K562 (cell line): Measurements from ENCODE around the gene IGSF23. TPM values are rescaled to one million over a fixed set of nuclear protein-coding genes. Genes with fewer than 3 reads are reported as not detected.
A peak's percentile ranks its signal among the peaks of the same experiment; 100 is the strongest.
"Not testable (repeated sequence)": the region's sequence is repeated elsewhere in the genome, so short reads cannot be mapped to it uniquely, and the experiment has no call there.

ENCODE experiments used
- ATAC-seq: fragments of 200-7000 bp; cut with Tn5 transposase; 3 replicates; pipeline ENCODE4 v1.9.1; 2020; ENCODE audit warnings: moderate library complexity
- BruUV-seq: library from RNA; stranded (reverse); fragments of 400-500 nt; replicated peaks from 2 replicates; lab custom pipeline; 2021; lab: Mats Ljungman, UMichigan
- CTCF ChIA-PET: fragments of 300-600 bp; formaldehyde crosslinking; extraction: SDS; loops from one replicate; lab custom pipeline; 2021; ENCODE audit warnings: low intra/inter-chr PET ratio; lab: Yijun Ruan, JAX
- POLR2A ChIA-PET: fragments of 300-600, 350-650 bp; sonication (Branson Sonifier 250); formaldehyde crosslinking; extraction: SDS; loops from one replicate; lab custom pipeline; 2021; ENCODE audit warnings: antibody characterized with exemption, inconsistent platforms; lab: Yijun Ruan, JAX
- DNase-seq, 4 experiments: peaks; one replicate each; pipeline versions ENCODE4 v3.0.0 to v3.0.0-alpha.2; 2011 to 2018; ENCODE audit warnings: low spot score in 3 of 4, mixed read lengths in 3 of 4; ENCODE audit errors: extremely low read depth in 1 of 4
- FAIRE-seq: peaks from 2 replicates; lab custom pipeline; 2011; peaks lifted over from hg19 to GRCh38; lab: Jason Lieb, UNC
- H2AFZ ChIP-seq: 2 replicates; pipeline ENCODE4 v1.6.0; 2011; ENCODE audit warnings: low read depth, low read length, control low read depth, inconsistent platforms
- H3K27ac ChIP-seq: fragments of 200-600 bp; 3 replicates; pipeline ENCODE4 v1.8.0; 2011; ENCODE audit warnings: low read depth, mild to moderate bottlenecking, control low read depth, inconsistent platforms, low read length, moderate library complexity, mixed read lengths; ENCODE audit errors: extremely low read depth
- H3K27me3 ChIP-seq, 2 experiments: fragments of 300-600 bp in 1 of 2; 2 replicates in 1 of 2; 3 replicates in 1 of 2; pipeline versions ENCODE4 v1.6.0 to v1.8.0; 2011; ENCODE audit warnings: inconsistent platforms in 2 of 2, low read length in 2 of 2, mild to moderate bottlenecking in 1 of 2, mixed read lengths in 1 of 2, moderate library complexity in 1 of 2; ENCODE audit not compliant: control insufficient read depth in 2 of 2, insufficient read depth in 2 of 2
- H3K36me3 ChIP-seq: fragments of 300-600 bp; 3 replicates; pipeline ENCODE4 v1.8.0; 2011; ENCODE audit warnings: mild to moderate bottlenecking, low read length, inconsistent platforms; ENCODE audit not compliant: control insufficient read depth, insufficient read depth
- H3K4me1 ChIP-seq, 2 experiments: fragments of 200-600 bp in 1 of 2; replicated peaks in 1 of 2; 2 replicates in 1 of 2; 3 replicates in 1 of 2; pipeline versions ENCODE4 v1.5.1 to v1.8.0; 2011; ENCODE audit warnings: inconsistent platforms in 2 of 2, low read length in 2 of 2, mild to moderate bottlenecking in 1 of 2, mixed read lengths in 1 of 2, moderate library complexity in 1 of 2; ENCODE audit not compliant: control insufficient read depth in 2 of 2, insufficient read depth in 2 of 2
- H3K4me2 ChIP-seq: 2 replicates; pipeline ENCODE4 v1.6.1; 2011; ENCODE audit warnings: low read length, control low read depth, inconsistent platforms, mixed read lengths; ENCODE audit not compliant: insufficient read depth
- H3K4me3 ChIP-seq: fragments of 200-600 bp; sonication (generic), shearing (Covaris generic); 2 replicates; pipeline ENCODE4 v1.5.1; 2016; ENCODE audit warnings: control low read depth, inconsistent platforms
- H3K79me2 ChIP-seq: fragments of 200-600 bp; 3 replicates; pipeline ENCODE4 v1.8.0; 2011; ENCODE audit warnings: low read length, inconsistent platforms; ENCODE audit not compliant: control insufficient read depth, insufficient read depth
- H3K9ac ChIP-seq, 2 experiments: 2 replicates each; pipeline versions ENCODE4 v1.6.0 to v1.6.1; 2011; ENCODE audit warnings: low read depth in 2 of 2, low read length in 2 of 2, control low read depth in 1 of 2, inconsistent platforms in 1 of 2, mild to moderate bottlenecking in 1 of 2, mixed read lengths in 1 of 2; ENCODE audit not compliant: insufficient read depth in 1 of 2
- H3K9me1 ChIP-seq: one replicate; pipeline ENCODE4 v1.6.0; 2011; ENCODE audit warnings: inconsistent platforms, mild to moderate bottlenecking, low read length, moderate library complexity; ENCODE audit not compliant: control insufficient read depth, insufficient read depth
- H3K9me3 ChIP-seq: replicated peaks from 2 replicates; pipeline ENCODE4 v1.5.1; 2011; ENCODE audit warnings: low read depth, low read length, inconsistent platforms; ENCODE audit not compliant: control insufficient read depth, insufficient read depth
- H4K20me1 ChIP-seq: replicated peaks from 2 replicates; pipeline ENCODE4 v1.6.1; 2011; ENCODE audit warnings: low read length, inconsistent platforms, mixed read lengths; ENCODE audit not compliant: control insufficient read depth, insufficient read depth
- E2F6 ChIP-seq, 2 experiments: IDR thresholded peaks; 2 replicates each; pipeline ENCODE4 v1.6.1; 2011; ENCODE audit warnings: borderline replicate concordance in 1 of 2, control low read depth in 1 of 2, low read depth in 1 of 2, low read length in 1 of 2, mild to moderate bottlenecking in 1 of 2, mixed read lengths in 1 of 2, moderate library complexity in 1 of 2; ENCODE audit not compliant: insufficient read depth in 1 of 2, insufficient read length in 1 of 2, poor library complexity in 1 of 2, severe bottlenecking in 1 of 2; ENCODE audit errors: extremely low read depth in 1 of 2
- ZFP36 ChIP-seq: fragments of 150-350 bp; IDR thresholded peaks from 2 replicates; pipeline ENCODE4 v1.6.1; 2018; ENCODE audit warnings: low read length, low read depth; ENCODE audit not compliant: partially characterized antibody
- ZNF347 ChIP-seq: fragments of 450-650 bp; formaldehyde crosslinking; IDR thresholded peaks from 2 replicates; pipeline ENCODE4 v1.4.0; 2020; ENCODE audit warnings: low read depth, mild to moderate bottlenecking, moderate library complexity
- ZNF431 ChIP-seq: sonication (generic); formaldehyde crosslinking; IDR thresholded peaks from 2 replicates; pipeline ENCODE4 v1.8.0; 2022; ENCODE audit warnings: mild to moderate bottlenecking, missing genetic modification reagents
- WGBS: fragments of 100-300 bp; shearing (Covaris generic); methylation state at CpG from one replicate; pipeline ENCODE4 v1.1.6; 2016; ENCODE audit warnings: low coverage, mixed read lengths; ENCODE audit not compliant: insufficient coverage; ENCODE audit errors: missing lambda C conversion rate; 5-methylcytosine and 5-hydroxymethylcytosine counted together
- in situ Hi-C: fragments of 300-500 bp; cut with MboI; formaldehyde crosslinking; loops from 4 replicates; pipeline ENCODE4 v1.15.0; 2018; ENCODE audit warnings: inconsistent platforms, mixed read lengths
- intact Hi-C: fragments of 100-400 bp; cut with micrococcal nuclease; formaldehyde crosslinking; loops from 2 replicates; pipeline ENCODE4 v1.14.2; 2022
- polyA plus RNA-seq, 8 experiments: library from polyadenylated mRNA; depleted of rRNA in 4 of 8; stranded (reverse) in 5 of 8; unstranded in 3 of 8; fragments of >200 nt; fragmentation: Nextera tagmentation in 2 of 8; fragmentation: Illumina TruSeq in 1 of 8; extraction: Ambion mirVana in 2 of 8; extraction: Trizol in 1 of 8; gene quantifications; 2 replicates each; pipeline versions ENCODE4 v1.2.1 to v1.2.3, GENCODE V29; 2011 to 2014; ENCODE audit warnings: inconsistent platforms in 1 of 8, missing spikeins in 1 of 8
- total RNA-seq, 7 experiments: library from RNA; depleted of rRNA in 6 of 7; stranded (reverse); fragments of >200 nt in 6 of 7; fragmentation: Illumina TruSeq in 2 of 7; extraction: Trizol in 2 of 7; gene quantifications; 2 replicates each; pipeline versions ENCODE4 v1.2.1 to v1.2.3, GENCODE V29; 2011 to 2021; ENCODE audit warnings: low replicate concordance in 1 of 7

IGSF23 gene
- total and polyA plus RNA-seq, 9 of the 15 experiments (the other 6 are each of a cell fraction or from before 2014, with no cell fraction given), result not detected

GRCh38 chr19:44625637-44626036 is 12.3 kb downstream of the IGSF23 start:
- in situ Hi-C loops, H3K9me3 ChIP-seq, BruUV-seq, ATAC-seq, H3K27ac ChIP-seq, H3K4me3 ChIP-seq, H4K20me1 ChIP-seq, H3K9me1 ChIP-seq, CTCF ChIA-PET, DNase-seq, H3K9ac ChIP-seq, H3K36me3 ChIP-seq, H3K27me3 ChIP-seq, H3K79me2 ChIP-seq, FAIRE-seq, H3K4me2 ChIP-seq, intact Hi-C loops, H2AFZ ChIP-seq, H3K4me1 ChIP-seq: not testable (repeated sequence)
- TF ChIP-seq ZFP36 (peak; percentile 37), ZNF431 (CRISPR knock-in tag) (peak; percentile 96)
- POLR2A ChIA-PET, result interaction anchor here (0.8 to 1.1 kb wide), 2 partner anchors 10 to 26 kb away, joined by 3 read pairs; no protein-coding TSS in a partner anchor
- 16% methylated on average over 4 of the region's 4 CpGs for WGBS

GRCh38 chr19:44626048-44626624 is 12.8 kb downstream of the IGSF23 start:
- H3K9me3 ChIP-seq, result no peaks in the 10 kb centered on the region
- POLR2A ChIA-PET, result interaction anchor here (0.8 to 1.1 kb wide), 2 partner anchors 10 to 26 kb away, joined by 3 read pairs; no protein-coding TSS in a partner anchor
- H3K9ac ChIP-seq, result no peak overlapping the region
- no peak overlapping the region for H3K27ac ChIP-seq
- no TSS peak for BruUV-seq
- TF ChIP-seq E2F6 (IDR thresholded peaks at IDR 0.05; ENCODE audit: borderline replicate concordance in 1 of 2, extremely low read depth in 1 of 2, insufficient read depth in 1 of 2, insufficient read length in 1 of 2, low read depth in 1 of 2, low read length in 1 of 2, poor library complexity in 1 of 2, severe bottlenecking in 1 of 2) (no peak), ZFP36 (peak; percentile 34), ZNF347 (CRISPR knock-in tag) (no peak)
- WGBS, result 0% methylated on average over 1 of the region's 1 CpG
- H3K79me2 ChIP-seq, result no peaks in the 10 kb centered on the region
- CTCF ChIA-PET, result no interaction called here
- no peaks in the 10 kb centered on the region for H3K9me1 ChIP-seq
- H2AFZ ChIP-seq, result no peak overlapping the region
- H4K20me1 ChIP-seq, result no peaks in the 10 kb centered on the region
- H3K27me3 ChIP-seq, result no peaks in the 10 kb centered on the region; a peak in 1 of 5 replicates
- in situ Hi-C loops, result no loop called here
- no peaks in the 10 kb centered on the region; a peak in 1 of 5 replicates for H3K4me1 ChIP-seq
- H3K4me2 ChIP-seq, result no peak overlapping the region
- no peak for DNase-seq
- intact Hi-C loops, result no loop called here
- ATAC-seq, result no peak
- H3K36me3 ChIP-seq, result no peaks in the 10 kb centered on the region
- no peak overlapping the region for H3K4me3 ChIP-seq
- no peak for FAIRE-seq
